GM13977 (cell line): Measurements from ENCODE around the gene SLC8A2.

Experiments
- DNase-seq: peaks from one replicate; pipeline ENCODE4 v3.0.0; 2012; ENCODE audit warnings: low spot score
- CTCF ChIP-seq: IDR thresholded peaks from 2 replicates; pipeline ENCODE4 v1.5.1; 2012; ENCODE audit warnings: mild to moderate bottlenecking, control low read depth; ENCODE audit not compliant: insufficient read depth; ENCODE audit errors: extremely low read depth, missing control alignments
- in situ Hi-C: fragments of 300-500 bp; cut with MboI; formaldehyde crosslinking; loops from one replicate; pipeline ENCODE4 v1.12.0; 2022; ENCODE audit warnings: low sequenced_read_pairs, low pct_unique_long_range_greater_than_20kb, mixed read lengths, inconsistent platforms; ENCODE audit not compliant: unreplicated experiment

The SLC8A2 gene

GRCh38 chr19:47381653-47382279 is 89.9 kb downstream of the SLC8A2 start:
- TF ChIP-seq CTCF, result no peak
- in situ Hi-C loops, result loop anchor here (10.0 kb wide), 1 partner anchor 77 kb away; the partner anchor contains the start of gene C5AR1
- DNase-seq, result peak; percentile 38

DNA sequence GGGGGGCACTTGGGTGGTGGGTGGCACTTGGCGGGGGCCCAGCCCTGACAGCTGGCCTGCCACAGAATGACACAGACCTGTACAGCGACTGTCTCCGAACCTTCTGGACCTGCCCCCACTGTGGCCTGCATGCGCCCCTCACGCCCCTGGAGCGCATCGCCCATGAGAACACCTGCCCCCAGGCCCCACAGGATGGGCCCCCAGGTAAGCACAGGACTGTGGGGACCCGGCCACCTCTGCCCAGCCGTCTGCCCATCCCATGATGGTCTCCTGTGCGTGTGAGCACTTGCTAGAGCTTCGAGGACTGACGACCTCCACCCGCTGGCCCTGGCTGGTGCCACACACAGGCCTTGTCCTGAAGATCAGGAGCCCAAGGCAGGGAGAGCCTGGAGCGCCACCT is 90.6 kb downstream of the SLC8A2 start:
- no peak for DNase-seq
- in situ Hi-C loops, result loop anchor here (10.0 kb wide), 1 partner anchor 76 kb away; the partner anchor contains the start of gene C5AR1
- no peak for TF ChIP-seq CTCF

GRCh38 chr19:47380559-47380958 is 91.1 kb downstream of the SLC8A2 start:
- in situ Hi-C loops, result loop anchor here (10.0 kb wide), 1 partner anchor 76 kb away; the partner anchor contains the start of gene C5AR1
- DNase-seq, result no peak
- TF ChIP-seq CTCF, result no peak

- DNase-seq, result no peak
- in situ Hi-C loops, result no loop called here
- TF ChIP-seq CTCF, result no peak
Observed at GRCh38 chr19:47379381-47379938, 92.2 kb downstream of the SLC8A2 start.

GRCh38 chr19:47378246-47378645 is 93.4 kb downstream of the SLC8A2 start:
- TF ChIP-seq CTCF, result no peak
- DNase-seq, result no peak
- in situ Hi-C loops, result no loop called here
